Mesenchymal stem cell (in vitro differentiated cells and primary cell): ENCODE measurements around the gene MNAT1.

Experiments used
- DNase-seq: peaks from one replicate; pipeline ENCODE4 v3.0.0-alpha.2; 2013
- H2AFZ ChIP-seq: one replicate; pipeline ENCODE4 v1.6.1; 2013; ENCODE audit warnings: low read depth, mild to moderate bottlenecking, control low read depth, inconsistent platforms, low read length, moderate library complexity
- H2AK5ac ChIP-seq: 2 replicates; pipeline ENCODE4 v1.6.1; 2013; ENCODE audit warnings: low read length, moderate library complexity, mild to moderate bottlenecking, inconsistent platforms; ENCODE audit not compliant: severe bottlenecking
- H2BK120ac ChIP-seq: one replicate; pipeline ENCODE4 v1.6.1; 2013; ENCODE audit warnings: low read depth, mild to moderate bottlenecking, inconsistent platforms, low read length, moderate library complexity
- H2BK12ac ChIP-seq, 2 experiments: one replicate each; pipeline ENCODE4 v1.6.1; 2013; ENCODE audit warnings: inconsistent platforms in 2 of 2, low read length in 2 of 2, mild to moderate bottlenecking in 2 of 2, moderate library complexity in 2 of 2, control low read depth in 1 of 2
- H2BK15ac ChIP-seq: one replicate; pipeline ENCODE4 v1.6.1; 2013; ENCODE audit warnings: mild to moderate bottlenecking, low read depth, inconsistent platforms; ENCODE audit not compliant: poor library complexity, severe bottlenecking
- H2BK5ac ChIP-seq: 2 replicates; pipeline ENCODE4 v1.6.1; 2013; ENCODE audit warnings: low read depth, mild to moderate bottlenecking, low read length, control low read depth, inconsistent platforms; ENCODE audit not compliant: poor library complexity, severe bottlenecking
- H3K14ac ChIP-seq, 2 experiments: one replicate each; pipeline ENCODE4 v1.6.1; 2013; ENCODE audit warnings: inconsistent platforms in 2 of 2, low read length in 2 of 2, control low read depth in 1 of 2, mild to moderate bottlenecking in 1 of 2, moderate library complexity in 1 of 2
- H3K18ac ChIP-seq, 2 experiments: one replicate each; pipeline ENCODE4 v1.6.1; 2013; ENCODE audit warnings: inconsistent platforms in 2 of 2, low read length in 2 of 2, control low read depth in 1 of 2, low read depth in 1 of 2, mild to moderate bottlenecking in 1 of 2
- H3K23ac ChIP-seq, 2 experiments: one replicate each; pipeline ENCODE4 v1.6.1; 2013; ENCODE audit warnings: inconsistent platforms in 2 of 2, low read length in 2 of 2, mild to moderate bottlenecking in 2 of 2, moderate library complexity in 2 of 2, control low read depth in 1 of 2
- H3K27ac ChIP-seq: 2 replicates; pipeline ENCODE4 v1.5.1; 2013; ENCODE audit warnings: mild to moderate bottlenecking, moderate library complexity, low read length, control low read depth, inconsistent platforms; ENCODE audit not compliant: poor library complexity, severe bottlenecking
- H3K27me3 ChIP-seq, 2 experiments: 2 replicates each; pipeline versions ENCODE4 v1.6.1 to v1.7.0; 2013; ENCODE audit warnings: low read length in 2 of 2, mild to moderate bottlenecking in 2 of 2, moderate library complexity in 2 of 2, control low read depth in 1 of 2, inconsistent platforms in 1 of 2; ENCODE audit not compliant: control insufficient read depth in 1 of 2, insufficient read depth in 1 of 2
- H3K36me3 ChIP-seq, 2 experiments: 2 replicates each; pipeline versions ENCODE4 v1.6.1 to v1.7.0; 2013; ENCODE audit warnings: low read length in 2 of 2, control low read depth in 1 of 2, inconsistent platforms in 1 of 2, low read depth in 1 of 2, mild to moderate bottlenecking in 1 of 2; ENCODE audit not compliant: insufficient read depth in 2 of 2, control insufficient read depth in 1 of 2
- H3K4ac ChIP-seq, 2 experiments: one replicate each; pipeline ENCODE4 v1.6.1; 2013; ENCODE audit warnings: inconsistent platforms in 2 of 2, low read length in 2 of 2, mild to moderate bottlenecking in 2 of 2, moderate library complexity in 2 of 2, control low read depth in 1 of 2, low read depth in 1 of 2
- H3K4me1 ChIP-seq: 2 replicates; pipeline ENCODE4 v1.6.1; 2013; ENCODE audit warnings: low read depth, low read length, control low read depth; ENCODE audit not compliant: control insufficient read depth, insufficient read depth
- H3K4me2 ChIP-seq: 2 replicates; pipeline ENCODE4 v1.6.1; 2013; ENCODE audit warnings: low read length, mild to moderate bottlenecking, inconsistent platforms; ENCODE audit not compliant: poor library complexity, severe bottlenecking
- H3K4me3 ChIP-seq, 2 experiments: 2 replicates each; pipeline versions ENCODE4 v1.5.1 to v1.7.0; 2013; ENCODE audit warnings: low read length in 2 of 2, mild to moderate bottlenecking in 2 of 2, control low read depth in 1 of 2, low read depth in 1 of 2; ENCODE audit not compliant: insufficient read depth in 1 of 2
- H3K79me1 ChIP-seq: replicated peaks from 2 replicates; pipeline ENCODE4 v1.6.1; 2013; ENCODE audit warnings: mild to moderate bottlenecking, control low read depth, low read length, inconsistent platforms; ENCODE audit not compliant: poor library complexity, severe bottlenecking
- H3K9ac ChIP-seq: 2 replicates; pipeline ENCODE4 v1.7.0; 2013; ENCODE audit warnings: mild to moderate bottlenecking, low read length, moderate library complexity
- H3K9me3 ChIP-seq: 2 replicates; pipeline ENCODE4 v1.7.0; 2013; ENCODE audit warnings: mild to moderate bottlenecking, low read length; ENCODE audit not compliant: control insufficient read depth
- H4K8ac ChIP-seq: one replicate; pipeline ENCODE4 v1.6.1; 2013; ENCODE audit warnings: inconsistent platforms, mild to moderate bottlenecking, low read length, moderate library complexity
- H4K91ac ChIP-seq: one replicate; pipeline ENCODE4 v1.6.1; 2013; ENCODE audit warnings: mild to moderate bottlenecking, low read length, inconsistent platforms
- WGBS: methylation state at CpG from one replicate; pipeline ENCODE4 v1.1.7; 2013; ENCODE audit warnings: mixed read lengths; 5-methylcytosine and 5-hydroxymethylcytosine counted together

Gene MNAT1

GRCh38 chr14:60786905-60787304 lies 52.3 kb downstream of the MNAT1 start:
- Histone ChIP-seq H3K18ac (no peak overlapping the region), H2BK12ac (no peak overlapping the region), H3K14ac (no peak overlapping the region), H2AK5ac (no peak overlapping the region), H2BK120ac (no peak overlapping the region), H2AFZ (no peak overlapping the region), H3K4ac (no peak overlapping the region), H3K27me3 (no peaks in the 10 kb centered on the region), H2BK15ac (no peak overlapping the region), H3K9ac (no peak overlapping the region), H4K8ac (no peak overlapping the region), H3K23ac (no peak overlapping the region), H3K4me1 (no peaks in the 10 kb centered on the region), H3K9me3 (no peaks in the 10 kb centered on the region), H4K91ac (no peak overlapping the region), H3K4me3 (no peak overlapping the region), H2BK5ac (no peak overlapping the region), H3K27ac (no peak overlapping the region), H3K79me1 (peaks cover 11% of the 10 kb centered on the region), H3K36me3 (peaks cover 0 to 19% of the 10 kb centered on the region in 2 experiments), H3K4me2 (no peak overlapping the region)
- WGBS = 97% methylated on average over 3 of the region's 3 CpGs
- no peak for DNase-seq

- H2BK15ac ChIP-seq = no peak overlapping the region
- no peak overlapping the region for H2BK12ac ChIP-seq
- H3K36me3 ChIP-seq = peaks cover 5 to 27% of the 10 kb centered on the region in 2 experiments
- H4K91ac ChIP-seq = no peak overlapping the region
- no peak overlapping the region for H3K23ac ChIP-seq
- H3K27ac ChIP-seq = no peak overlapping the region
- H3K4me1 ChIP-seq = no peaks in the 10 kb centered on the region
- H2AFZ ChIP-seq = no peak overlapping the region
- peaks cover 6% of the 10 kb centered on the region for H3K9me3 ChIP-seq
- H3K9ac ChIP-seq = no peak overlapping the region
- H3K4me2 ChIP-seq = no peak overlapping the region
- no peak overlapping the region for H3K4ac ChIP-seq
- H2AK5ac ChIP-seq = no peak overlapping the region
- H3K14ac ChIP-seq = no peak overlapping the region
- H2BK5ac ChIP-seq = no peak overlapping the region
- H3K27me3 ChIP-seq = no peaks in the 10 kb centered on the region
- WGBS = no CpG with 5 or more reads among the region's 1 CpG
- H3K79me1 ChIP-seq = peaks cover 15% of the 10 kb centered on the region
- DNase-seq = no peak
- no peak overlapping the region for H3K18ac ChIP-seq
- no peak overlapping the region for H3K4me3 ChIP-seq
- no peak overlapping the region for H4K8ac ChIP-seq
- no peak overlapping the region for H2BK120ac ChIP-seq
These were observed 55.1 kb downstream of the MNAT1 start for GRCh38 chr14:60789656-60790055.

GRCh38 chr14:60790850-60791249 lies 56.3 kb downstream of the MNAT1 start:
- Histone ChIP-seq H2BK5ac (no peak overlapping the region), H3K9ac (no peak overlapping the region), H4K91ac (no peak overlapping the region), H3K9me3 (peaks cover 6% of the 10 kb centered on the region), H2BK120ac (no peak overlapping the region), H2AK5ac (no peak overlapping the region), H2BK12ac (no peak overlapping the region), H3K23ac (no peak overlapping the region), H2AFZ (no peak overlapping the region), H3K27ac (no peak overlapping the region), H2BK15ac (no peak overlapping the region), H3K14ac (no peak overlapping the region), H4K8ac (no peak overlapping the region), H3K36me3 (peaks cover 5 to 27% of the 10 kb centered on the region in 2 experiments), H3K4me2 (no peak overlapping the region), H3K18ac (no peak overlapping the region), H3K79me1 (peaks cover 24% of the 10 kb centered on the region), H3K27me3 (no peaks in the 10 kb centered on the region), H3K4me1 (no peaks in the 10 kb centered on the region), H3K4me3 (no peak overlapping the region), H3K4ac (no peak overlapping the region)
- no peak for DNase-seq
- no CpG with 5 or more reads among the region's 1 CpG for WGBS

- Histone ChIP-seq H3K14ac (no peak overlapping the region), H3K79me1 (peaks cover 18% of the 10 kb centered on the region), H2AK5ac (no peak overlapping the region), H3K4ac (no peak overlapping the region), H3K9me3 (peaks cover 6% of the 10 kb centered on the region), H4K8ac (no peak overlapping the region), H3K4me1 (no peaks in the 10 kb centered on the region), H2BK120ac (no peak overlapping the region), H2BK12ac (no peak overlapping the region), H3K4me2 (no peak overlapping the region), H3K4me3 (no peak overlapping the region), H2AFZ (no peak overlapping the region), H2BK5ac (no peak overlapping the region), H3K36me3 (peaks cover 8 to 39% of the 10 kb centered on the region in 2 experiments), H3K27me3 (no peaks in the 10 kb centered on the region), H3K9ac (no peak overlapping the region), H3K27ac (no peak overlapping the region), H3K18ac (no peak overlapping the region), H4K91ac (no peak overlapping the region), H3K23ac (no peak overlapping the region), H2BK15ac (no peak overlapping the region)
- no peak for DNase-seq
These were observed 61.9 kb downstream of the MNAT1 start for GRCh38 chr14:60796434-60796833.
